ENCODE results near the gene AKAP4. TPM values are rescaled to one million over a fixed set of nuclear protein-coding genes. Genes with fewer than 3 reads are reported as not detected.

AKAP4 gene
- total and polyA plus RNA-seq, 9 of the 15 experiments (the other 6 are each of a cell fraction or from before 2014, with no cell fraction given) = 0.05 to 0.36 (median 0.13) TPM

DNA sequence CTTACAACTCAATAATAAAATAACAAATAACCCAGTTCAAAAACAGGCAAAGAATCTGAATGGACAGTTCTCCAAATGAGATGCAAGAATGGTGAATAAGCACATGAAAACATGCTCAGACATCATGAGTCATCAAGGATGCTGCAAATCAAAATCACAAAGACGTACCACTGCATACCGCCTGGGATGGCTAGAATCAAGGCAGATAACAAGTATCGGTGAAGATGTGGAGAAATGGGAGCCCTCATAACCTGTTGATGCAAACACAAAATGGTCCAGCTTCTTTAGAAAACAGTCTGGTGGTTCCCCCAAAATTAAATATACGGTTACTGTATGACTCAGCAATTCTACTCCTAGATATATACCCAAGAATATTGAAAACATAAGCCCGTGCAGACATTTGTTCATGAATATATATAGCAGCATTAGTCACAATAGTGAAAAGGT, 32.5 kb downstream of the AKAP4 start:
- no TSS peak for BruUV-seq (replicated peaks)
- TF ChIP-seq BACH1 (tag; IDR thresholded peaks at IDR 0.05) = no peak
- peak; percentile 79 for TF ChIP-seq C11orf30 (IDR thresholded peaks at IDR 0.05; ENCODE audit: low read depth)
- TF ChIP-seq BMI1 (IDR thresholded peaks at IDR 0.05; ENCODE audit: low read length) = no peak
- TF ChIP-seq, protein P1, sequence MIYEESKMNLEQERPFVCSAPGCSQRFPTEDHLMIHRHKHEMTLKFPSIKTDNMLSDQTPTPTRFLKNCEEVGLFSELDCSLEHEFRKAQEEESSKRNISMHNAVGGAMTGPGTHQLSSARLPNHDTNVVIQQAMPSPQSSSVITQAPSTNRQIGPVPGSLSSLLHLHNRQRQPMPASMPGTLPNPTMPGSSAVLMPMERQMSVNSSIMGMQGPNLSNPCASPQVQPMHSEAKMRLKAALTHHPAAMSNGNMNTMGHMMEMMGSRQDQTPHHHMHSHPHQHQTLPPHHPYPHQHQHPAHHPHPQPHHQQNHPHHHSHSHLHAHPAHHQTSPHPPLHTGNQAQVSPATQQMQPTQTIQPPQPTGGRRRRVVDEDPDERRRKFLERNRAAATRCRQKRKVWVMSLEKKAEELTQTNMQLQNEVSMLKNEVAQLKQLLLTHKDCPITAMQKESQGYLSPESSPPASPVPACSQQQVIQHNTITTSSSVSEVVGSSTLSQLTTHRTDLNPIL (CRISPR knock-in tag; IDR thresholded peaks at IDR 0.05) = no peak
- peak; percentile 28; the same call in 1 of the 2 replicates for TF ChIP-seq JUN (IDR thresholded peaks at IDR 0.05; ENCODE audit: borderline replicate concordance, low read depth, low read length)
- no peak for TF ChIP-seq JUN (CRISPR knock-in tag; IDR thresholded peaks at IDR 0.05; ENCODE audit: borderline replicate concordance)
- TF ChIP-seq ZKSCAN1 (IDR thresholded peaks at IDR 0.05; ENCODE audit: low read depth, low read length) = no peak
- no peak for TF ChIP-seq ZNF436 (CRISPR knock-in tag; IDR thresholded peaks at IDR 0.05)
- peak; percentile 47; the same call in 1 of the 2 replicates for TF ChIP-seq MAFK (IDR thresholded peaks at IDR 0.05; ENCODE audit: low read length)
- TF ChIP-seq, protein P2, sequence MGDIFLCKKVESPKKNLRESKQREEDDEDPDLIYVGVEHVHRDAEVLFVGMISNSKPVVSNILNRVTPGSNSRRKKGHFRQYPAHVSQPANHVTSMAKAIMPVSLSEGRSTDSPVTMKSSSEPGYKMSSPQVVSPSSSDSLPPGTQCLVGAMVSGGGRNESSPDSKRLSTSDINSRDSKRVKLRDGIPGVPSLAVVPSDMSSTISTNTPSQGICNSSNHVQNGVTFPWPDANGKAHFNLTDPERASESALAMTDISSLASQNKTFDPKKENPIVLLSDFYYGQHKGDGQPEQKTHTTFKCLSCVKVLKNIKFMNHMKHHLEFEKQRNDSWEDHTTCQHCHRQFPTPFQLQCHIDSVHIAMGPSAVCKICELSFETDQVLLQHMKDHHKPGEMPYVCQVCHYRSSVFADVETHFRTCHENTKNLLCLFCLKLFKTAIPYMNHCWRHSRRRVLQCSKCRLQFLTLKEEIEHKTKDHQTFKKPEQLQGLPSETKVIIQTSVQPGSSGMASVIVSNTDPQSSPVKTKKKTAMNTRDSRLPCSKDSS (IDR thresholded peaks at IDR 0.05; ENCODE audit: low read depth, partially characterized antibody) = no peak
- no peak for TF ChIP-seq TRIM28 (IDR thresholded peaks at IDR 0.05)
- 0 out of 2 replicates have a peak, but pooled peaks have one; percentile 16 for TF ChIP-seq DPF2 (IDR thresholded peaks at IDR 0.05)
- TF ChIP-seq, protein P3, sequence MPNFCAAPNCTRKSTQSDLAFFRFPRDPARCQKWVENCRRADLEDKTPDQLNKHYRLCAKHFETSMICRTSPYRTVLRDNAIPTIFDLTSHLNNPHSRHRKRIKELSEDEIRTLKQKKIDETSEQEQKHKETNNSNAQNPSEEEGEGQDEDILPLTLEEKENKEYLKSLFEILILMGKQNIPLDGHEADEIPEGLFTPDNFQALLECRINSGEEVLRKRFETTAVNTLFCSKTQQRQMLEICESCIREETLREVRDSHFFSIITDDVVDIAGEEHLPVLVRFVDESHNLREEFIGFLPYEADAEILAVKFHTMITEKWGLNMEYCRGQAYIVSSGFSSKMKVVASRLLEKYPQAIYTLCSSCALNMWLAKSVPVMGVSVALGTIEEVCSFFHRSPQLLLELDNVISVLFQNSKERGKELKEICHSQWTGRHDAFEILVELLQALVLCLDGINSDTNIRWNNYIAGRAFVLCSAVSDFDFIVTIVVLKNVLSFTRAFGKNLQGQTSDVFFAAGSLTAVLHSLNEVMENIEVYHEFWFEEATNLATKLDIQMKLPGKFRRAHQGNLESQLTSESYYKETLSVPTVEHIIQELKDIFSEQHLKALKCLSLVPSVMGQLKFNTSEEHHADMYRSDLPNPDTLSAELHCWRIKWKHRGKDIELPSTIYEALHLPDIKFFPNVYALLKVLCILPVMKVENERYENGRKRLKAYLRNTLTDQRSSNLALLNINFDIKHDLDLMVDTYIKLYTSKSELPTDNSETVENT (CRISPR knock-in tag; IDR thresholded peaks at IDR 0.05) = no peak
- TF ChIP-seq BCL6 (CRISPR knock-in tag; IDR thresholded peaks at IDR 0.05) = no peak
- TF ChIP-seq ARID1B (IDR thresholded peaks at IDR 0.05) = 0 out of 2 replicates have a peak, but pooled peaks have one; percentile 7
- peak; percentile 84 for TF ChIP-seq MAFG (tag; conservative IDR thresholded peaks at IDR 0.05)
- no peak for TF ChIP-seq ZFX (CRISPR knock-in tag; IDR thresholded peaks at IDR 0.05)
- 0 out of 2 replicates have a peak, but pooled peaks have one; percentile 55 for TF ChIP-seq NFE2L1 (tag; IDR thresholded peaks at IDR 0.05; ENCODE audit: borderline replicate concordance, low read depth)
- no peak for TF ChIP-seq ZFP36 (IDR thresholded peaks at IDR 0.05; ENCODE audit: low read depth, low read length, partially characterized antibody)
- TF ChIP-seq CBX8 (IDR thresholded peaks at IDR 0.05; ENCODE audit: borderline replicate concordance, extremely low read depth, low read depth, low read length, poor library complexity, severe bottlenecking) = no peak

More for the DNA sequence above, 32.5 kb downstream of the AKAP4 start:
- intact Hi-C loops (cut with micrococcal nuclease) = no loop called here
- POLR2A ChIA-PET = no interaction called here
- Histone ChIP-seq H3K27ac (ENCODE audit: extremely low read depth, low read depth, low read length) (no peak overlapping the region), H3K4me3 (no peak overlapping the region), H3K36me3 (ENCODE audit: control insufficient read depth, insufficient read depth, low read length) (no peaks in the 10 kb centered on the region), H3K27me3 (ENCODE audit: control insufficient read depth in 2 of 2, insufficient read depth in 2 of 2, low read length in 2 of 2) (no peaks in the 10 kb centered on the region), H2AFZ (ENCODE audit: low read depth, low read length) (no peak overlapping the region), H3K9me1 (ENCODE audit: control insufficient read depth, insufficient read depth, low read length) (no peaks in the 10 kb centered on the region), H3K4me2 (ENCODE audit: insufficient read depth, low read length) (no peak overlapping the region), H3K79me2 (ENCODE audit: control insufficient read depth, insufficient read depth, low read length) (no peaks in the 10 kb centered on the region), H3K9me3 (replicated peaks; ENCODE audit: control insufficient read depth, insufficient read depth, low read depth, low read length) (no peaks in the 10 kb centered on the region), H3K4me1 (replicated peaks in 1 of 2; ENCODE audit: control insufficient read depth in 2 of 2, insufficient read depth in 2 of 2, low read length in 2 of 2) (peaks cover 0 to 5% of the 10 kb centered on the region in 2 experiments; a peak in 3 of 5 replicates), H4K20me1 (replicated peaks; ENCODE audit: control insufficient read depth, insufficient read depth, low read length) (no peaks in the 10 kb centered on the region), H3K9ac (ENCODE audit: insufficient read depth in 1 of 2, low read depth in 2 of 2, low read length in 2 of 2) (no peak overlapping the region)
- FAIRE-seq = no peak
- ATAC-seq = no peak
- in situ Hi-C loops (cut with MboI) = no loop called here
- DNase-seq (ENCODE audit: extremely low read depth in 1 of 4, low spot score in 3 of 4) = peak in 1 of 4 experiments; percentile 9
- CTCF ChIA-PET (ENCODE audit: low intra/inter-chr PET ratio) = no interaction called here
- 0% methylated on average over 5 of the region's 5 CpGs for WGBS (ENCODE audit: insufficient coverage, low coverage, missing lambda C conversion rate)

All from K562 (cell line).